ENCODE results near the gene CYP27A1.

- no peak for TF ChIP-seq CTCF (IDR thresholded peaks at IDR 0.05; ENCODE audit: low read depth, low read length, missing input control)
- TF ChIP-seq RXRA (IDR thresholded peaks at IDR 0.05), result no peak
- no peak for TF ChIP-seq GABPA (IDR thresholded peaks at IDR 0.05 in 1 of 2, conservative IDR thresholded peaks at IDR 0.05 in 1 of 2)
- TF ChIP-seq RAD21 (IDR thresholded peaks at IDR 0.05), result no peak
- TF ChIP-seq YY1 (IDR thresholded peaks at IDR 0.05), result no peak
- no peak for TF ChIP-seq MAX (IDR thresholded peaks at IDR 0.05)
- no peak for TF ChIP-seq ZBTB33 (IDR thresholded peaks at IDR 0.05)
- TF ChIP-seq REST (IDR thresholded peaks at IDR 0.05), result no peak
- TF ChIP-seq TAF1 (conservative IDR thresholded peaks at IDR 0.05), result no peak
- TF ChIP-seq JUND (IDR thresholded peaks at IDR 0.05), result no peak
- TF ChIP-seq SP1 (IDR thresholded peaks at IDR 0.05), result no peak
- TF ChIP-seq EGR1 (IDR thresholded peaks at IDR 0.05; ENCODE audit: low read depth in 2 of 2), result no peak
- TF ChIP-seq ATF3 (IDR thresholded peaks at IDR 0.05), result no peak
Observed at GRCh38 chr2:218783688-218784087, 1.7 kb downstream of the CYP27A1 start.
